SU-DHL-6 (cell line): ENCODE measurements around the gene TNKS1BP1.

ENCODE experiments used
- H2AFZ ChIP-seq: fragments of 200-600 bp; sonication (generic); 2 replicates; pipeline ENCODE4 v1.6.1; 2014; ENCODE audit warnings: low read depth, mild to moderate bottlenecking, moderate library complexity, mixed read lengths, antibody characterized with exemption, low read length; ENCODE audit not compliant: severe bottlenecking
- H3F3A ChIP-seq: fragments of 200-600 bp; shearing (Covaris generic); 2 replicates; pipeline ENCODE4 v1.6.0; 2016; ENCODE audit warnings: antibody characterized with exemption, mild to moderate bottlenecking; ENCODE audit not compliant: insufficient read depth
- H3K27ac ChIP-seq: fragments of 200-600 bp; sonication (generic); 2 replicates; pipeline ENCODE4 v1.5.1; 2016; ENCODE audit warnings: low read depth, mild to moderate bottlenecking, low read length, moderate library complexity, mixed read lengths
- H3K27me3 ChIP-seq: fragments of 200-600 bp; sonication (generic), shearing (Covaris generic); 2 replicates; pipeline ENCODE4 v1.6.0; 2014; ENCODE audit warnings: mild to moderate bottlenecking, low read length
- H3K36me3 ChIP-seq: fragments of 200-600 bp; sonication (generic); 2 replicates; pipeline ENCODE4 v1.6.1; 2014; ENCODE audit warnings: mild to moderate bottlenecking, low read length, mixed read lengths
- H3K4me2 ChIP-seq: fragments of 300-600, 200-600 bp; shearing (Covaris generic), sonication (generic); 2 replicates; pipeline ENCODE4 v1.6.0; 2014; ENCODE audit warnings: low read length, low read depth, mild to moderate bottlenecking; ENCODE audit not compliant: poor library complexity, severe bottlenecking
- H3K4me3 ChIP-seq: fragments of 200-600 bp; sonication (generic); 2 replicates; pipeline ENCODE4 v1.5.1; 2014; ENCODE audit warnings: antibody characterized with exemption, low read length, mild to moderate bottlenecking, mixed read lengths; ENCODE audit not compliant: insufficient read depth, poor library complexity, severe bottlenecking
- H3K79me2 ChIP-seq: fragments of 200-600 bp; sonication (generic); 2 replicates; pipeline ENCODE4 v1.6.1; 2014; ENCODE audit warnings: mild to moderate bottlenecking, low read length, moderate library complexity; ENCODE audit not compliant: insufficient read depth
- H3K9ac ChIP-seq: fragments of 200-600 bp; sonication (generic); 2 replicates; pipeline ENCODE4 v1.7.0; 2014; ENCODE audit warnings: mild to moderate bottlenecking, low read length
- H3K9me2 ChIP-seq: fragments of 200-600 bp; sonication (generic); replicated peaks from 2 replicates; pipeline ENCODE4 v1.6.1; 2014; ENCODE audit warnings: low read length; ENCODE audit not compliant: insufficient read depth
- H3K9me3 ChIP-seq: fragments of 200-600 bp; sonication (generic); 2 replicates; pipeline ENCODE4 v1.6.1; 2014; ENCODE audit warnings: low read length, mixed read lengths; ENCODE audit not compliant: insufficient read depth
- H4K20me1 ChIP-seq: fragments of 200-600 bp; sonication (generic); 2 replicates; pipeline ENCODE4 v1.6.1; 2014; ENCODE audit warnings: low read depth, mild to moderate bottlenecking, antibody characterized with exemption, low read length, moderate library complexity, mixed read lengths
- CTCF ChIP-seq: fragments of 200-600 bp; sonication (generic); IDR thresholded peaks from one replicate; pipeline ENCODE4 v1.5.1; 2017; ENCODE audit warnings: antibody characterized with exemption, mild to moderate bottlenecking, low read length, moderate library complexity; ENCODE audit not compliant: insufficient read depth, poor library complexity, severe bottlenecking
- EZH2phosphoT487 ChIP-seq: fragments of 200-600 bp; sonication (generic), shearing (Covaris generic); conservative IDR thresholded peaks from 2 replicates; pipeline ENCODE4 v1.6.1; 2018; ENCODE audit warnings: mild to moderate bottlenecking, antibody characterized with exemption, low read length, moderate library complexity, mixed read lengths

TNKS1BP1 gene

GRCh38 chr11:57275582-57275981, 49.2 kb downstream of the TNKS1BP1 start:
- Histone ChIP-seq H3K9me2 (no peaks in the 10 kb centered on the region), H3F3A (no peaks in the 10 kb centered on the region), H3K27me3 (no peaks in the 10 kb centered on the region), H3K4me2 (no peak overlapping the region), H3K79me2 (no peaks in the 10 kb centered on the region), H3K9ac (no peak overlapping the region), H3K36me3 (no peaks in the 10 kb centered on the region), H4K20me1 (no peaks in the 10 kb centered on the region), H3K9me3 (no peaks in the 10 kb centered on the region), H3K27ac (no peak overlapping the region), H2AFZ (no peak overlapping the region), H3K4me3 (no peak overlapping the region)
- no peak for TF ChIP-seq CTCF
- TF ChIP-seq EZH2phosphoT487: no peak

- Histone ChIP-seq H4K20me1 (no peaks in the 10 kb centered on the region), H3K4me3 (no peak overlapping the region), H3K27ac (no peak overlapping the region), H3K9me3 (no peaks in the 10 kb centered on the region), H3K36me3 (no peaks in the 10 kb centered on the region), H2AFZ (no peak overlapping the region), H3K79me2 (no peaks in the 10 kb centered on the region), H3K9ac (no peak overlapping the region), H3K27me3 (no peaks in the 10 kb centered on the region), H3F3A (no peaks in the 10 kb centered on the region), H3K9me2 (no peaks in the 10 kb centered on the region), H3K4me2 (no peak overlapping the region)
- TF ChIP-seq EZH2phosphoT487 (no peak), CTCF (no peak)
Observed at GRCh38 chr11:57274904-57275498, 49.8 kb downstream of the TNKS1BP1 start.

GRCh38 chr11:57273448-57274058, 51.2 kb downstream of the TNKS1BP1 start:
- TF ChIP-seq EZH2phosphoT487 (no peak), CTCF (no peak)
- H2AFZ ChIP-seq: no peak overlapping the region
- no peak overlapping the region for H3K27ac ChIP-seq
- H3K79me2 ChIP-seq: no peaks in the 10 kb centered on the region
- no peaks in the 10 kb centered on the region for H3K27me3 ChIP-seq
- no peaks in the 10 kb centered on the region for H4K20me1 ChIP-seq
- H3K4me2 ChIP-seq: no peak overlapping the region
- H3K4me3 ChIP-seq: no peak overlapping the region
- no peaks in the 10 kb centered on the region for H3K9me3 ChIP-seq
- H3K9ac ChIP-seq: no peak overlapping the region
- H3K36me3 ChIP-seq: no peaks in the 10 kb centered on the region
- H3F3A ChIP-seq: no peaks in the 10 kb centered on the region
- H3K9me2 ChIP-seq: no peaks in the 10 kb centered on the region
